Spleen (tissue), 11 donors: ENCODE data around the gene DDX51. TPM values are rescaled to one million over a fixed set of nuclear protein-coding genes. Genes with fewer than 3 reads are reported as not detected.

ENCODE experiments used
- DNase-seq: peaks from one replicate; pipeline ENCODE4 v3.0.0-alpha.2; 2020
- H3K27ac ChIP-seq, 8 donors: fragments of 200-600 bp; sonication (generic) in 7 of 8; 1 replicate in 4 of 8; 2 replicates in 4 of 8; pipeline versions ENCODE4 v1.5.0 to v1.8.0; 2016 to 2021; ENCODE audit warnings: inconsistent platforms in 4 of 8, mild to moderate bottlenecking in 4 of 8, moderate library complexity in 1 of 8
- H3K27me3 ChIP-seq, 7 donors: fragments of 200-600 bp; sonication (generic) in 6 of 7; replicated peaks in 1 of 7; 1 replicate in 4 of 7; 2 replicates in 3 of 7; pipeline versions ENCODE4 v1.5.0 to v1.8.0; 2016 to 2021; ENCODE audit warnings: inconsistent platforms in 3 of 7, mild to moderate bottlenecking in 1 of 7
- H3K36me3 ChIP-seq, 6 donors: fragments of 200-600 bp; sonication (generic) in 5 of 6; 1 replicate in 4 of 6; 2 replicates in 2 of 6; pipeline versions ENCODE4 v1.5.0 to v1.8.0; 2016 to 2021; ENCODE audit warnings: inconsistent platforms in 2 of 6
- H3K4me1 ChIP-seq, 6 donors: fragments of 200-600 bp; sonication (generic) in 5 of 6; 1 replicate in 3 of 6; 2 replicates in 3 of 6; pipeline versions ENCODE4 v1.5.0 to v1.8.0; 2016 to 2021; ENCODE audit warnings: inconsistent platforms in 3 of 6
- H3K4me3 ChIP-seq, 8 donors: fragments of 200-600 bp; sonication (generic) in 7 of 8; 1 replicate in 4 of 8; 2 replicates in 4 of 8; pipeline versions ENCODE4 v1.5.0 to v1.8.0; 2016 to 2021; ENCODE audit warnings: inconsistent platforms in 4 of 8, mild to moderate bottlenecking in 4 of 8, moderate library complexity in 2 of 8
- H3K9me3 ChIP-seq, 8 donors: fragments of 200-600 bp; sonication (generic) in 7 of 8; 1 replicate in 4 of 8; 2 replicates in 4 of 8; pipeline versions ENCODE4 v1.5.0 to v1.8.0; 2016 to 2021; ENCODE audit warnings: inconsistent platforms in 4 of 8
- CTCF ChIP-seq, 11 experiments: fragments of 200-600 bp in 7 of 11; fragments of 450-650 bp in 4 of 11; sonication (generic) in 4 of 11; IDR thresholded peaks in 8 of 11; conservative IDR thresholded peaks in 3 of 11; 1 replicate in 7 of 11; 2 replicates in 4 of 11; pipeline versions ENCODE4 v1.4.0 to v1.8.0; 2016 to 2021; ENCODE audit warnings: antibody characterized with exemption in 11 of 11, inconsistent platforms in 4 of 11, mild to moderate bottlenecking in 1 of 11
- POLR2A ChIP-seq, 3 donors: fragments of 450-650 bp; IDR thresholded peaks; one replicate each; pipeline ENCODE4 v1.5.1; 2017; ENCODE audit warnings: antibody characterized with exemption in 3 of 3, mild to moderate bottlenecking in 1 of 3
- POLR2AphosphoS5 ChIP-seq, 3 donors: sonication (generic); formaldehyde crosslinking; IDR thresholded peaks; one replicate each; pipeline ENCODE4 v1.5.1; 2017; ENCODE audit warnings: antibody characterized with exemption in 3 of 3
- WGBS, 5 donors: extraction: QIAGEN DNeasy Blood & Tissue Kit in 3 of 5; methylation state at CpG; one replicate each; pipeline versions ENCODE4 v1.1.5 to v1.1.7; 2013 to 2018; 5-methylcytosine and 5-hydroxymethylcytosine counted together
- intact Hi-C: fragments of 100-400 bp; cut with DNase I; formaldehyde crosslinking; loops from one replicate; pipeline ENCODE4 v1.15.0; 2023; ENCODE audit warnings: low total_unique reads
- polyA plus RNA-seq, 3 donors: library from polyadenylated mRNA; stranded (reverse); fragments of 200-250 nt; gene quantifications; one replicate each; pipeline ENCODE4 v1.2.1, GENCODE V29; 2013
- total RNA-seq, 7 donors: library from RNA; depleted of rRNA in 3 of 7; stranded (reverse); fragments of >200 nt in 3 of 7; fragmentation: NEBNext Ultra II Directional in 4 of 7; extraction: Animal tissue kit (Norgen Biotek cat#: 25700) in 4 of 7; gene quantifications; one replicate each; pipeline versions ENCODE4 v1.1.0 to v1.2.1, GENCODE V29; 2016 to 2021
- donor health status: healthy with polysubstance abuse.
- donor health status: DM: no; HTN: no; CAD: no; lungs with moderate emphysema.
- donor health status: DM: no; HTN: no; CAD: no.
- donor health status: Bipolar disorder and iron deficiency.
- donor health status: healthy.
- donor health status: DM: no; HTN: no; CAD: no.
- donor health status: DM: yes; HTN: yes; CAD: no.

DDX51 gene
- total and polyA plus RNA-seq, 10 donors = 16.9 to 36.0 (median 19.5) TPM

GRCh38 chr12:132148368-132149045 is 4.4 kb upstream of the DDX51 start:
- Histone ChIP-seq H3K36me3 (peaks cover 0 to 53% (median 34%) of the 10 kb centered on the region in 6 donors), H3K4me3 (no peak overlapping the region), H3K9me3 (no peaks in the 10 kb centered on the region), H3K27me3 (no peaks in the 10 kb centered on the region), H3K4me1 (peaks cover 10 to 43% (median 17%) of the 10 kb centered on the region in 6 donors), H3K27ac (no peak overlapping the region)
- TF ChIP-seq POLR2AphosphoS5 (IDR thresholded peaks at IDR 0.05) (no peak), POLR2A (IDR thresholded peaks at IDR 0.05) (no peak), CTCF (IDR thresholded peaks at IDR 0.05 in 8 of 11, conservative IDR thresholded peaks at IDR 0.05 in 3 of 11) (no peak)
- 93 to 98% (median 95%) methylated on average over 14 to 35 of the region's 41 CpGs for WGBS, 5 donors
- intact Hi-C loops = no loop called here
- peak; percentile 67 for DNase-seq

DNA sequence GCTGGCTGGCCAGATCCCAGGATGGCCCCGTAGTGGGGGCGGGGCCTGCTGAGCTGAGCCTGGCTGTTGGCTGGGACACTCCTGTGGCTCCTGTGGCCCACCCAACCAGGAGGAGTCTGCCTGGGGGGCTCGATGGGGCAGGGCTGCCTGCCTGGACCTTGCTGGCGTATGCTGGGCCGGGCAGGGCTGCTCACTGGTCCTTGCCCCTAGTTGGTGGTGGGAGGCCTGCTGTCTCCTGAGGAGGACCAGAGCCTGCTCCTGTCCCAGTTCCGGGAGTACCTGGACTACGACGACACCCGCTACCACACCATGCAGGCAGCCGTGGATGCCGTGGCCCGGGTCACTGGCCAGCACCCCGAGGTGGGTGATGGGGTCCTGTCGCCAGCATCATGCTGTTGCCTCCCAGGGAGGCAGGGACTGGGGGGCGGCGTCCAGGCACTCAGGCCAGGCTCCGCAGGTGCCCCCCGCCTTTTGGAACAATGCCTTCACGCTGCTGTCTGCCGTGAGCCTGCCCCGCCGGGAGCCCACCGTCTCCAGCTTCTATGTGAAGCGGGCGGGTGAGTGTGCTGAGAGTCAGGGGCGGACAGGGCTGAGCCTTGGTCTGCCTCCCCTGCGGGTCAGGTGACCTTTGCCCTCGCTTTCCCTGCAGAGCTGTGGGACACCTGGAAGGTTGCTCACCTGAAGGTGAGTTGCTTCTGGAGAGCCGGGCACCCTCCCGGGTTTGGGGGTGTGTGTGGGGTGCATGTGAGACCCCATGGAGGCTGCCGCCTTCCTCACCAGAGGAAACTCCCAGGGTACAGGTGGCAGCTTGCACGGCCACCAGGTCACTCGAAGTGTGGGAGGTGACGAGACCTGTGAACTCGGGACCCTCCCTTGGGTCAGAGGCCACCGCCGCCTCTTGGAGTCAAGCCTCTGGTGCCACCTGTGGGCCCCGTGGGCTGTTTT is 3.6 kb upstream of the DDX51 start:
- Histone ChIP-seq H3K4me1 (peaks cover 18 to 48% (median 25%) of the 10 kb centered on the region in 6 donors), H3K36me3 (peaks cover 0 to 53% (median 34%) of the 10 kb centered on the region in 6 donors), H3K4me3 (no peak overlapping the region), H3K27ac (no peak overlapping the region), H3K9me3 (no peaks in the 10 kb centered on the region), H3K27me3 (no peaks in the 10 kb centered on the region)
- WGBS, 5 donors = 94 to 97% (median 95%) methylated on average over 23 to 38 of the region's 38 CpGs
- no peak for TF ChIP-seq CTCF (IDR thresholded peaks at IDR 0.05 in 8 of 11, conservative IDR thresholded peaks at IDR 0.05 in 3 of 11)
- no peak for TF ChIP-seq POLR2AphosphoS5 (IDR thresholded peaks at IDR 0.05)
- no peak for TF ChIP-seq POLR2A (IDR thresholded peaks at IDR 0.05)
- DNase-seq = peak; percentile 72
- intact Hi-C loops = no loop called here

- Histone ChIP-seq H3K36me3 (peaks cover 0 to 54% (median 35%) of the 10 kb centered on the region in 6 donors), H3K9me3 (no peaks in the 10 kb centered on the region), H3K27me3 (no peaks in the 10 kb centered on the region), H3K27ac (no peak overlapping the region), H3K4me3 (no peak overlapping the region), H3K4me1 (peaks cover 24 to 56% (median 32%) of the 10 kb centered on the region in 6 donors)
- TF ChIP-seq CTCF (IDR thresholded peaks at IDR 0.05 in 8 of 11, conservative IDR thresholded peaks at IDR 0.05 in 3 of 11) = no peak
- TF ChIP-seq POLR2A (IDR thresholded peaks at IDR 0.05) = no peak
- DNase-seq = peak; percentile 72
- intact Hi-C loops = no loop called here
- 90 to 95% (median 92%) methylated on average over 13 to 19 of the region's 19 CpGs for WGBS, 5 donors
These were observed 2.8 kb upstream of the DDX51 start for GRCh38 chr12:132146772-132147422.
